Fibroblast of villous mesenchyme (primary cell): ENCODE measurements around the gene SPSB4. TPM values are rescaled to one million over a fixed set of nuclear protein-coding genes. Genes with fewer than 3 reads are reported as not detected.

Experiments
- DNase-seq: peaks from one replicate; pipeline ENCODE4 v3.0.0-alpha.2; 2010; ENCODE audit warnings: low read depth
- H3K4me3 ChIP-seq: 2 replicates; pipeline ENCODE4 v1.5.1; 2011; ENCODE audit warnings: low read depth, mild to moderate bottlenecking, low read length
- total RNA-seq: library from RNA; depleted of rRNA; stranded (reverse); fragments of >200 nt; gene quantifications from 2 replicates; pipeline ENCODE4 v1.2.3, GENCODE V29; 2012
- TF ChIP-seq, protein P1 (sequence below): IDR thresholded peaks from 2 replicates; pipeline ENCODE4 v1.5.1; 2012; ENCODE audit warnings: low read depth, mild to moderate bottlenecking, low read length; ENCODE audit not compliant: insufficient read depth

The SPSB4 gene
- total RNA-seq, 1 donor = not detected

- no peak for DNase-seq
- TF ChIP-seq, protein P1, sequence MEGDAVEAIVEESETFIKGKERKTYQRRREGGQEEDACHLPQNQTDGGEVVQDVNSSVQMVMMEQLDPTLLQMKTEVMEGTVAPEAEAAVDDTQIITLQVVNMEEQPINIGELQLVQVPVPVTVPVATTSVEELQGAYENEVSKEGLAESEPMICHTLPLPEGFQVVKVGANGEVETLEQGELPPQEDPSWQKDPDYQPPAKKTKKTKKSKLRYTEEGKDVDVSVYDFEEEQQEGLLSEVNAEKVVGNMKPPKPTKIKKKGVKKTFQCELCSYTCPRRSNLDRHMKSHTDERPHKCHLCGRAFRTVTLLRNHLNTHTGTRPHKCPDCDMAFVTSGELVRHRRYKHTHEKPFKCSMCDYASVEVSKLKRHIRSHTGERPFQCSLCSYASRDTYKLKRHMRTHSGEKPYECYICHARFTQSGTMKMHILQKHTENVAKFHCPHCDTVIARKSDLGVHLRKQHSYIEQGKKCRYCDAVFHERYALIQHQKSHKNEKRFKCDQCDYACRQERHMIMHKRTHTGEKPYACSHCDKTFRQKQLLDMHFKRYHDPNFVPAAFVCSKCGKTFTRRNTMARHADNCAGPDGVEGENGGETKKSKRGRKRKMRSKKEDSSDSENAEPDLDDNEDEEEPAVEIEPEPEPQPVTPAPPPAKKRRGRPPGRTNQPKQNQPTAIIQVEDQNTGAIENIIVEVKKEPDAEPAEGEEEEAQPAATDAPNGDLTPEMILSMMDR = no peak
Measured at GRCh38 chr3:141081141-141081795, 30.1 kb downstream of the SPSB4 start.

GRCh38 chr3:141082064-141082463 is 30.9 kb downstream of the SPSB4 start:
- H3K4me3 ChIP-seq = no peak overlapping the region
- TF ChIP-seq, protein P1 = no peak
- no peak for DNase-seq

More at GRCh38 chr3:141081141-141081795, 30.1 kb downstream of the SPSB4 start:
- H3K4me3 ChIP-seq = no peak overlapping the region

- no peak for DNase-seq
- H3K4me3 ChIP-seq = no peak overlapping the region
- TF ChIP-seq, protein P1 = no peak
Measured at GRCh38 chr3:141083226-141083625, 32.1 kb downstream of the SPSB4 start.

- no peak overlapping the region for H3K4me3 ChIP-seq
- no peak for DNase-seq
- TF ChIP-seq, protein P1 = no peak
Measured at GRCh38 chr3:141083836-141084649, 32.9 kb downstream of the SPSB4 start.

GRCh38 chr3:141085343-141086070 is 34.4 kb downstream of the SPSB4 start:
- no peak for DNase-seq
- H3K4me3 ChIP-seq = no peak overlapping the region
- TF ChIP-seq, protein P1 = no peak

GRCh38 chr3:141086188-141086587 is 35.0 kb downstream of the SPSB4 start:
- TF ChIP-seq, protein P1 = no peak
- no peak overlapping the region for H3K4me3 ChIP-seq
- no peak for DNase-seq
